K562 (cell line): ENCODE data around the gene STARD8. TPM values are rescaled to one million over a fixed set of nuclear protein-coding genes. Genes with fewer than 3 reads are reported as not detected.

Source experiments
- ATAC-seq: fragments of 200-7000 bp; cut with Tn5 transposase; 3 replicates; pipeline ENCODE4 v1.9.1; 2020; ENCODE audit warnings: moderate library complexity
- BruUV-seq: library from RNA; stranded (reverse); fragments of 400-500 nt; replicated peaks from 2 replicates; lab custom pipeline; 2021; lab: Mats Ljungman, UMichigan
- CTCF ChIA-PET: fragments of 300-600 bp; formaldehyde crosslinking; extraction: SDS; loops from one replicate; lab custom pipeline; 2021; ENCODE audit warnings: low intra/inter-chr PET ratio; lab: Yijun Ruan, JAX
- POLR2A ChIA-PET: fragments of 300-600, 350-650 bp; sonication (Branson Sonifier 250); formaldehyde crosslinking; extraction: SDS; loops from one replicate; lab custom pipeline; 2021; ENCODE audit warnings: antibody characterized with exemption, inconsistent platforms; lab: Yijun Ruan, JAX
- DNase-seq, 4 experiments: peaks; one replicate each; pipeline versions ENCODE4 v3.0.0 to v3.0.0-alpha.2; 2011 to 2018; ENCODE audit warnings: low spot score in 3 of 4, mixed read lengths in 3 of 4; ENCODE audit errors: extremely low read depth in 1 of 4
- FAIRE-seq: peaks from 2 replicates; lab custom pipeline; 2011; peaks lifted over from hg19 to GRCh38; lab: Jason Lieb, UNC
- H2AFZ ChIP-seq: 2 replicates; pipeline ENCODE4 v1.6.0; 2011; ENCODE audit warnings: low read depth, low read length, control low read depth, inconsistent platforms
- H3K27ac ChIP-seq: fragments of 200-600 bp; 3 replicates; pipeline ENCODE4 v1.8.0; 2011; ENCODE audit warnings: low read depth, mild to moderate bottlenecking, control low read depth, inconsistent platforms, low read length, moderate library complexity, mixed read lengths; ENCODE audit errors: extremely low read depth
- H3K27me3 ChIP-seq, 2 experiments: fragments of 300-600 bp in 1 of 2; 2 replicates in 1 of 2; 3 replicates in 1 of 2; pipeline versions ENCODE4 v1.6.0 to v1.8.0; 2011; ENCODE audit warnings: inconsistent platforms in 2 of 2, low read length in 2 of 2, mild to moderate bottlenecking in 1 of 2, mixed read lengths in 1 of 2, moderate library complexity in 1 of 2; ENCODE audit not compliant: control insufficient read depth in 2 of 2, insufficient read depth in 2 of 2
- H3K36me3 ChIP-seq: fragments of 300-600 bp; 3 replicates; pipeline ENCODE4 v1.8.0; 2011; ENCODE audit warnings: mild to moderate bottlenecking, low read length, inconsistent platforms; ENCODE audit not compliant: control insufficient read depth, insufficient read depth
- H3K4me1 ChIP-seq, 2 experiments: fragments of 200-600 bp in 1 of 2; replicated peaks in 1 of 2; 2 replicates in 1 of 2; 3 replicates in 1 of 2; pipeline versions ENCODE4 v1.5.1 to v1.8.0; 2011; ENCODE audit warnings: inconsistent platforms in 2 of 2, low read length in 2 of 2, mild to moderate bottlenecking in 1 of 2, mixed read lengths in 1 of 2, moderate library complexity in 1 of 2; ENCODE audit not compliant: control insufficient read depth in 2 of 2, insufficient read depth in 2 of 2
- H3K4me2 ChIP-seq: 2 replicates; pipeline ENCODE4 v1.6.1; 2011; ENCODE audit warnings: low read length, control low read depth, inconsistent platforms, mixed read lengths; ENCODE audit not compliant: insufficient read depth
- H3K4me3 ChIP-seq: fragments of 200-600 bp; sonication (generic), shearing (Covaris generic); 2 replicates; pipeline ENCODE4 v1.5.1; 2016; ENCODE audit warnings: control low read depth, inconsistent platforms
- H3K79me2 ChIP-seq: fragments of 200-600 bp; 3 replicates; pipeline ENCODE4 v1.8.0; 2011; ENCODE audit warnings: low read length, inconsistent platforms; ENCODE audit not compliant: control insufficient read depth, insufficient read depth
- H3K9ac ChIP-seq, 2 experiments: 2 replicates each; pipeline versions ENCODE4 v1.6.0 to v1.6.1; 2011; ENCODE audit warnings: low read depth in 2 of 2, low read length in 2 of 2, control low read depth in 1 of 2, inconsistent platforms in 1 of 2, mild to moderate bottlenecking in 1 of 2, mixed read lengths in 1 of 2; ENCODE audit not compliant: insufficient read depth in 1 of 2
- H3K9me1 ChIP-seq: one replicate; pipeline ENCODE4 v1.6.0; 2011; ENCODE audit warnings: inconsistent platforms, mild to moderate bottlenecking, low read length, moderate library complexity; ENCODE audit not compliant: control insufficient read depth, insufficient read depth
- H3K9me3 ChIP-seq: replicated peaks from 2 replicates; pipeline ENCODE4 v1.5.1; 2011; ENCODE audit warnings: low read depth, low read length, inconsistent platforms; ENCODE audit not compliant: control insufficient read depth, insufficient read depth
- H4K20me1 ChIP-seq: replicated peaks from 2 replicates; pipeline ENCODE4 v1.6.1; 2011; ENCODE audit warnings: low read length, inconsistent platforms, mixed read lengths; ENCODE audit not compliant: control insufficient read depth, insufficient read depth
- SNIP1 ChIP-seq: fragments of 450-650 bp; IDR thresholded peaks from 2 replicates; pipeline ENCODE4 v1.7.1; 2017; ENCODE audit warnings: low read depth, mild to moderate bottlenecking
- ZNF282 ChIP-seq: sonication (generic); formaldehyde crosslinking; IDR thresholded peaks from 2 replicates; pipeline ENCODE4 v1.8.1; 2023; ENCODE audit warnings: missing genetic modification reagents
- ZNF561 ChIP-seq: fragments of 450-650 bp; formaldehyde crosslinking; conservative IDR thresholded peaks from 2 replicates; pipeline ENCODE4 v1.4.0; 2020; ENCODE audit warnings: mild to moderate bottlenecking, moderate library complexity
- in situ Hi-C: fragments of 300-500 bp; cut with MboI; formaldehyde crosslinking; loops from 4 replicates; pipeline ENCODE4 v1.15.0; 2018; ENCODE audit warnings: inconsistent platforms, mixed read lengths
- intact Hi-C: fragments of 100-400 bp; cut with micrococcal nuclease; formaldehyde crosslinking; loops from 2 replicates; pipeline ENCODE4 v1.14.2; 2022
- polyA plus RNA-seq, 8 experiments: library from polyadenylated mRNA; depleted of rRNA in 4 of 8; stranded (reverse) in 5 of 8; unstranded in 3 of 8; fragments of >200 nt; fragmentation: Nextera tagmentation in 2 of 8; fragmentation: Illumina TruSeq in 1 of 8; extraction: Ambion mirVana in 2 of 8; extraction: Trizol in 1 of 8; gene quantifications; 2 replicates each; pipeline versions ENCODE4 v1.2.1 to v1.2.3, GENCODE V29; 2011 to 2014; ENCODE audit warnings: inconsistent platforms in 1 of 8, missing spikeins in 1 of 8
- total RNA-seq, 7 experiments: library from RNA; depleted of rRNA in 6 of 7; stranded (reverse); fragments of >200 nt in 6 of 7; fragmentation: Illumina TruSeq in 2 of 7; extraction: Trizol in 2 of 7; gene quantifications; 2 replicates each; pipeline versions ENCODE4 v1.2.1 to v1.2.3, GENCODE V29; 2011 to 2021; ENCODE audit warnings: low replicate concordance in 1 of 7
- TF ChIP-seq, protein P1 (sequence below): fragments of 200-800 bp; sonication (Bioruptor generic); IDR thresholded peaks from 2 replicates; pipeline ENCODE4 v1.6.1; 2016; ENCODE audit warnings: missing genetic modification characterization, missing compliant biosample characterization
- TF ChIP-seq, protein P2 (sequence below), 3 experiments: fragments of 200-800 bp in 1 of 3; sonication (Bioruptor generic) in 1 of 3; sonication (generic) in 1 of 3; formaldehyde crosslinking in 1 of 3; IDR thresholded peaks; 2 replicates each; pipeline versions ENCODE4 v1.6.1 to v1.8.0; 2016 to 2022; ENCODE audit warnings: mild to moderate bottlenecking in 2 of 3, missing compliant biosample characterization in 2 of 3, missing genetic modification characterization in 2 of 3, missing genetic modification reagents in 1 of 3
- TF ChIP-seq, protein P3 (sequence below): sonication (generic); formaldehyde crosslinking; IDR thresholded peaks from 2 replicates; pipeline ENCODE4 v1.8.0; 2023; ENCODE audit warnings: missing genetic modification reagents, mild to moderate bottlenecking, borderline replicate concordance

STARD8 gene
- total and polyA plus RNA-seq, 9 of the 15 experiments (the other 6 are each of a cell fraction or from before 2014, with no cell fraction given), result 1.6 to 35.0 (median 15.9) TPM

DNA sequence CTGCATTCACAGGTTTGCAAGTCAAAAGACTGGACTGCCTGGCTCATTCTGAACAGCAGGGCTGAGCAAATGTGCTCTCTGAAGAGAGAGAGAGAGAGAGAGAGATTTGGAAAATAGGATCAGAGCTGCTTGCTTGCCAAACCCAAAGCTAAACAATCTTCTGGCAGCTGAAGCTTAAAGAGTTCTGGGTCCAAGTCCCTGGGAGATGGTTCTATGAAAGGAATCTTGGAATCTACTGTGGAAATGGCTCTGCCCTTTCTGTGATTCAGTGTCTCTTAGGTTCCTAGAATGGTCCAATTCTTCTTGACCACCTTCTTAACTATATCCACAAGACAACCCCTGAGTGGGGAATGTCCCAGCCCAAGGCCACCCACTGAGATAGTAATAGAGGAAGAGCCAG lies 115.3 kb downstream of the STARD8 start:
- H2AFZ ChIP-seq, result no peak overlapping the region
- ChIA-PET POLR2A (interaction anchor here (0.7 kb wide), 1 partner anchor 19 kb away, joined by 3 read pairs; no protein-coding TSS in a partner anchor), CTCF (no interaction called here)
- H3K4me1 ChIP-seq, result no peaks in the 10 kb centered on the region
- no peak for FAIRE-seq
- no TSS peak for BruUV-seq
- no peaks in the 10 kb centered on the region for H4K20me1 ChIP-seq
- intact Hi-C loops (no loop called here), in situ Hi-C loops (no loop called here)
- peaks cover 3% of the 10 kb centered on the region for H3K9me1 ChIP-seq
- no peak overlapping the region for H3K4me2 ChIP-seq
- no peaks in the 10 kb centered on the region; a peak in 1 of 5 replicates for H3K27me3 ChIP-seq
- DNase-seq, result no peak
- no peak overlapping the region for H3K9ac ChIP-seq
- no peaks in the 10 kb centered on the region for H3K79me2 ChIP-seq
- H3K4me3 ChIP-seq, result no peak overlapping the region
- H3K9me3 ChIP-seq, result no peaks in the 10 kb centered on the region
- no peak for ATAC-seq
- no peaks in the 10 kb centered on the region for H3K36me3 ChIP-seq
- no peak overlapping the region for H3K27ac ChIP-seq
- no peak for TF ChIP-seq ZNF282 (CRISPR knock-in tag)
- TF ChIP-seq, protein P1, sequence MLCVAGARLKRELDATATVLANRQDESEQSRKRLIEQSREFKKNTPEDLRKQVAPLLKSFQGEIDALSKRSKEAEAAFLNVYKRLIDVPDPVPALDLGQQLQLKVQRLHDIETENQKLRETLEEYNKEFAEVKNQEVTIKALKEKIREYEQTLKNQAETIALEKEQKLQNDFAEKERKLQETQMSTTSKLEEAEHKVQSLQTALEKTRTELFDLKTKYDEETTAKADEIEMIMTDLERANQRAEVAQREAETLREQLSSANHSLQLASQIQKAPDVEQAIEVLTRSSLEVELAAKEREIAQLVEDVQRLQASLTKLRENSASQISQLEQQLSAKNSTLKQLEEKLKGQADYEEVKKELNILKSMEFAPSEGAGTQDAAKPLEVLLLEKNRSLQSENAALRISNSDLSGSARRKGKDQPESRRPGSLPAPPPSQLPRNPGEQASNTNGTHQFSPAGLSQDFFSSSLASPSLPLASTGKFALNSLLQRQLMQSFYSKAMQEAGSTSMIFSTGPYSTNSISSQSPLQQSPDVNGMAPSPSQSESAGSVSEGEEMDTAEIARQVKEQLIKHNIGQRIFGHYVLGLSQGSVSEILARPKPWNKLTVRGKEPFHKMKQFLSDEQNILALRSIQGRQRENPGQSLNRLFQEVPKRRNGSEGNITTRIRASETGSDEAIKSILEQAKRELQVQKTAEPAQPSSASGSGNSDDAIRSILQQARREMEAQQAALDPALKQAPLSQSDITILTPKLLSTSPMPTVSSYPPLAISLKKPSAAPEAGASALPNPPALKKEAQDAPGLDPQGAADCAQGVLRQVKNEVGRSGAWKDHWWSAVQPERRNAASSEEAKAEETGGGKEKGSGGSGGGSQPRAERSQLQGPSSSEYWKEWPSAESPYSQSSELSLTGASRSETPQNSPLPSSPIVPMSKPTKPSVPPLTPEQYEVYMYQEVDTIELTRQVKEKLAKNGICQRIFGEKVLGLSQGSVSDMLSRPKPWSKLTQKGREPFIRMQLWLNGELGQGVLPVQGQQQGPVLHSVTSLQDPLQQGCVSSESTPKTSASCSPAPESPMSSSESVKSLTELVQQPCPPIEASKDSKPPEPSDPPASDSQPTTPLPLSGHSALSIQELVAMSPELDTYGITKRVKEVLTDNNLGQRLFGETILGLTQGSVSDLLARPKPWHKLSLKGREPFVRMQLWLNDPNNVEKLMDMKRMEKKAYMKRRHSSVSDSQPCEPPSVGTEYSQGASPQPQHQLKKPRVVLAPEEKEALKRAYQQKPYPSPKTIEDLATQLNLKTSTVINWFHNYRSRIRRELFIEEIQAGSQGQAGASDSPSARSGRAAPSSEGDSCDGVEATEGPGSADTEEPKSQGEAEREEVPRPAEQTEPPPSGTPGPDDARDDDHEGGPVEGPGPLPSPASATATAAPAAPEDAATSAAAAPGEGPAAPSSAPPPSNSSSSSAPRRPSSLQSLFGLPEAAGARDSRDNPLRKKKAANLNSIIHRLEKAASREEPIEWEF (CRISPR knock-in tag), result no peak
- TF ChIP-seq, protein P2, sequence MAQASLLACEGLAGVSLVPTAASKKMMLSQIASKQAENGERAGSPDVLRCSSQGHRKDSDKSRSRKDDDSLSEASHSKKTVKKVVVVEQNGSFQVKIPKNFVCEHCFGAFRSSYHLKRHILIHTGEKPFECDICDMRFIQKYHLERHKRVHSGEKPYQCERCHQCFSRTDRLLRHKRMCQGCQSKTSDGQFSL (CRISPR knock-in tag; IDR thresholded peaks at IDR 0.05), result no peak
- TF ChIP-seq, protein P2 (tag; IDR thresholded peaks at IDR 0.05), result no peak
- no peak for TF ChIP-seq SNIP1
- TF ChIP-seq, protein P3, sequence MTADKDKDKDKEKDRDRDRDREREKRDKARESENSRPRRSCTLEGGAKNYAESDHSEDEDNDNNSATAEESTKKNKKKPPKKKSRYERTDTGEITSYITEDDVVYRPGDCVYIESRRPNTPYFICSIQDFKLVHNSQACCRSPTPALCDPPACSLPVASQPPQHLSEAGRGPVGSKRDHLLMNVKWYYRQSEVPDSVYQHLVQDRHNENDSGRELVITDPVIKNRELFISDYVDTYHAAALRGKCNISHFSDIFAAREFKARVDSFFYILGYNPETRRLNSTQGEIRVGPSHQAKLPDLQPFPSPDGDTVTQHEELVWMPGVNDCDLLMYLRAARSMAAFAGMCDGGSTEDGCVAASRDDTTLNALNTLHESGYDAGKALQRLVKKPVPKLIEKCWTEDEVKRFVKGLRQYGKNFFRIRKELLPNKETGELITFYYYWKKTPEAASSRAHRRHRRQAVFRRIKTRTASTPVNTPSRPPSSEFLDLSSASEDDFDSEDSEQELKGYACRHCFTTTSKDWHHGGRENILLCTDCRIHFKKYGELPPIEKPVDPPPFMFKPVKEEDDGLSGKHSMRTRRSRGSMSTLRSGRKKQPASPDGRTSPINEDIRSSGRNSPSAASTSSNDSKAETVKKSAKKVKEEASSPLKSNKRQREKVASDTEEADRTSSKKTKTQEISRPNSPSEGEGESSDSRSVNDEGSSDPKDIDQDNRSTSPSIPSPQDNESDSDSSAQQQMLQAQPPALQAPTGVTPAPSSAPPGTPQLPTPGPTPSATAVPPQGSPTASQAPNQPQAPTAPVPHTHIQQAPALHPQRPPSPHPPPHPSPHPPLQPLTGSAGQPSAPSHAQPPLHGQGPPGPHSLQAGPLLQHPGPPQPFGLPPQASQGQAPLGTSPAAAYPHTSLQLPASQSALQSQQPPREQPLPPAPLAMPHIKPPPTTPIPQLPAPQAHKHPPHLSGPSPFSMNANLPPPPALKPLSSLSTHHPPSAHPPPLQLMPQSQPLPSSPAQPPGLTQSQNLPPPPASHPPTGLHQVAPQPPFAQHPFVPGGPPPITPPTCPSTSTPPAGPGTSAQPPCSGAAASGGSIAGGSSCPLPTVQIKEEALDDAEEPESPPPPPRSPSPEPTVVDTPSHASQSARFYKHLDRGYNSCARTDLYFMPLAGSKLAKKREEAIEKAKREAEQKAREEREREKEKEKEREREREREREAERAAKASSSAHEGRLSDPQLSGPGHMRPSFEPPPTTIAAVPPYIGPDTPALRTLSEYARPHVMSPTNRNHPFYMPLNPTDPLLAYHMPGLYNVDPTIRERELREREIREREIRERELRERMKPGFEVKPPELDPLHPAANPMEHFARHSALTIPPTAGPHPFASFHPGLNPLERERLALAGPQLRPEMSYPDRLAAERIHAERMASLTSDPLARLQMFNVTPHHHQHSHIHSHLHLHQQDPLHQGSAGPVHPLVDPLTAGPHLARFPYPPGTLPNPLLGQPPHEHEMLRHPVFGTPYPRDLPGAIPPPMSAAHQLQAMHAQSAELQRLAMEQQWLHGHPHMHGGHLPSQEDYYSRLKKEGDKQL, result no peak
- no peak for TF ChIP-seq ZNF561
